CD4-positive, alpha-beta memory T cell (primary cell): ENCODE measurements around the gene OMD. TPM values are rescaled to one million over a fixed set of nuclear protein-coding genes. Genes with fewer than 3 reads are reported as not detected.

Experiments
- CTCF ChIA-PET: fragments of 350-600 bp; sonication (Branson Sonifier 250); formaldehyde crosslinking; loops from one replicate; lab custom pipeline; 2021; ENCODE audit warnings: inconsistent platforms; ENCODE audit not compliant: partially characterized antibody; lab: Charles Lee
- POLR2A ChIA-PET: fragments of 350-600 bp; sonication (Branson Sonifier 250); formaldehyde crosslinking; loops from one replicate; lab custom pipeline; 2021; ENCODE audit not compliant: partially characterized antibody; lab: Charles Lee
- DNase-seq, 5 donors: peaks; one replicate each; pipeline versions ENCODE4 v3.0.0 to v3.0.0-alpha.2; 2020 to 2022; ENCODE audit warnings: mixed read lengths in 1 of 5
- H3K27ac ChIP-seq: one replicate; pipeline ENCODE4 v1.7.0; 2013; ENCODE audit warnings: low read depth, low read length
- H3K27me3 ChIP-seq: 2 replicates; pipeline ENCODE4 v1.7.0; 2013; ENCODE audit warnings: mild to moderate bottlenecking, low read length, moderate library complexity; ENCODE audit not compliant: insufficient read depth
- H3K36me3 ChIP-seq: 2 replicates; pipeline ENCODE4 v1.7.0; 2013; ENCODE audit warnings: mild to moderate bottlenecking, low read length, moderate library complexity; ENCODE audit not compliant: insufficient read depth
- H3K4me1 ChIP-seq: 2 replicates; pipeline ENCODE4 v1.7.0; 2013; ENCODE audit warnings: mild to moderate bottlenecking, low read length, moderate library complexity; ENCODE audit not compliant: insufficient read depth
- H3K4me3 ChIP-seq, 2 donors: one replicate each; pipeline ENCODE4 v1.7.0; 2013; ENCODE audit warnings: low read length in 2 of 2, mild to moderate bottlenecking in 1 of 2
- H3K9me3 ChIP-seq, 2 donors: one replicate each; pipeline ENCODE4 v1.7.0; 2013; ENCODE audit warnings: low read length in 2 of 2, control low read depth in 1 of 2; ENCODE audit not compliant: control insufficient read depth in 1 of 2
- H3K27ac Mint-ChIP-seq, 7 donors: one replicate each; pipeline ENCODE4 v1.8.0; 2020 to 2021; ENCODE audit warnings: mixed read lengths in 7 of 7, mild to moderate bottlenecking in 6 of 7, inconsistent platforms in 3 of 7, moderate library complexity in 3 of 7
- H3K27me3 Mint-ChIP-seq, 2 donors: one replicate each; pipeline ENCODE4 v1.8.0; 2020 to 2021; ENCODE audit warnings: mixed read lengths in 2 of 2
- H3K36me3 Mint-ChIP-seq, 2 donors: one replicate each; pipeline ENCODE4 v1.8.0; 2020 to 2021; ENCODE audit warnings: mixed read lengths in 2 of 2, inconsistent platforms in 1 of 2, mild to moderate bottlenecking in 1 of 2
- H3K4me1 Mint-ChIP-seq, 4 donors: one replicate each; pipeline ENCODE4 v1.8.0; 2020 to 2021; ENCODE audit warnings: mixed read lengths in 4 of 4, mild to moderate bottlenecking in 1 of 4
- H3K4me3 Mint-ChIP-seq, 8 donors: one replicate each; pipeline ENCODE4 v1.8.0; 2020 to 2021; ENCODE audit warnings: mixed read lengths in 8 of 8, mild to moderate bottlenecking in 7 of 8, moderate library complexity in 6 of 8, inconsistent platforms in 3 of 8
- H3K9me3 Mint-ChIP-seq, 8 donors: one replicate each; pipeline ENCODE4 v1.8.0; 2020 to 2021; ENCODE audit warnings: mixed read lengths in 8 of 8, mild to moderate bottlenecking in 5 of 8, inconsistent platforms in 3 of 8, moderate library complexity in 1 of 8
- intact Hi-C: fragments of 100-400 bp; cut with micrococcal nuclease; formaldehyde crosslinking; loops from one replicate; pipeline ENCODE4 v1.15.1; 2023
- polyA plus RNA-seq, 2 donors: library from polyadenylated mRNA; unstranded; fragments of 300-500 nt; fragmentation: Illumina TruSeq; gene quantifications; one replicate each; pipeline ENCODE4 v1.2.3, GENCODE V29; 2021
- total RNA-seq, 2 experiments: library from RNA; stranded (reverse); gene quantifications; one replicate each; pipeline ENCODE4 v1.2.3, GENCODE V29; 2021

The OMD gene
- total and polyA plus RNA-seq, 4 experiments from 2014 or later = 0.07 to 0.09 TPM; not detected in 2

DNA sequence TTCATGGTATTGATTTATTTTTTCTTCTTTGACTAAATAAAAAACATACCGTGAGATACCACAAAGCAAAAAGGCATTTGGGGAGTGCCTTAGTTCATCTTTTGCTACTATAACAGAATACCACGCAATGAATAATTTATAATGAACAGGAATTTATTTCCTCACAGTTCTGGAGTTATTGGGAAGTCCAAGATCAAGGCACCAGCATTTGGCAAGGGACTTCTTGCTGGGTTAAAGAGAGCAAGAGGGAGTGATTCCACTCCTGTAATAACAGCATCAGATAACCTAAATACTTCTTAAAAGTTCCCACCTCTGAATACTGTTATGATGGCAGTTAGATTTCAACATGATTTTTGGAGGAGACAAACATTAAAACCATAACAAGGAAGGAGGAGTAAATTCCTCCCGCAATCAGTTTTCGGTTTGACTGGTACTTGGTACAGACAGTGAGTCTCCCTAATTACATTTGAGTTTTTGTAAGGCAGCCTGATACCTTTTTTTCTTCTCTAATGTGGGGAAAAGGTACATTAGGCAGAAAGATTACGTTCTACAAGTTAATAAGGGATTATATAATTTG is 8.8 kb upstream of the OMD start:
- Mint-ChIP-seq H3K27ac (no peak overlapping the region), H3K4me1 (peaks cover 0 to 1% (median 0%) of the 10 kb centered on the region in 4 donors), H3K27me3 (no peaks in the 10 kb centered on the region), H3K36me3 (no peaks in the 10 kb centered on the region), H3K9me3 (no peaks in the 10 kb centered on the region), H3K4me3 (no peak overlapping the region)
- H3K36me3 ChIP-seq = no peaks in the 10 kb centered on the region
- intact Hi-C loops = no loop called here
- H3K27me3 ChIP-seq = no peaks in the 10 kb centered on the region
- no peak overlapping the region for H3K4me3 ChIP-seq
- ChIA-PET CTCF (no interaction called here), POLR2A (no interaction called here)
- DNase-seq = no peak
- no peaks in the 10 kb centered on the region for H3K9me3 ChIP-seq
- no peaks in the 10 kb centered on the region for H3K4me1 ChIP-seq
- no peak overlapping the region for H3K27ac ChIP-seq

GRCh38 chr9:92432350-92432749 is 8.1 kb upstream of the OMD start:
- no peaks in the 10 kb centered on the region for H3K27me3 Mint-ChIP-seq
- H3K36me3 Mint-ChIP-seq = no peaks in the 10 kb centered on the region
- CTCF ChIA-PET = no interaction called here
- no peak overlapping the region for H3K27ac Mint-ChIP-seq
- H3K27me3 ChIP-seq = no peaks in the 10 kb centered on the region
- no peak overlapping the region for H3K4me3 Mint-ChIP-seq
- DNase-seq = no peak
- no peaks in the 10 kb centered on the region for H3K36me3 ChIP-seq
- no peaks in the 10 kb centered on the region for H3K9me3 ChIP-seq
- H3K9me3 Mint-ChIP-seq = no peaks in the 10 kb centered on the region
- H3K4me3 ChIP-seq = no peak overlapping the region
- peaks cover 0 to 1% (median 0%) of the 10 kb centered on the region in 4 donors for H3K4me1 Mint-ChIP-seq
- H3K4me1 ChIP-seq = no peaks in the 10 kb centered on the region
- intact Hi-C loops = no loop called here
- POLR2A ChIA-PET = no interaction called here
- H3K27ac ChIP-seq = no peak overlapping the region

- peaks cover 0 to 1% (median 0%) of the 10 kb centered on the region in 4 donors for H3K4me1 Mint-ChIP-seq
- H3K9me3 Mint-ChIP-seq = no peaks in the 10 kb centered on the region
- intact Hi-C loops = no loop called here
- no peak overlapping the region for H3K4me3 Mint-ChIP-seq
- ChIA-PET CTCF (no interaction called here), POLR2A (no interaction called here)
- no peaks in the 10 kb centered on the region for H3K27me3 ChIP-seq
- H3K4me1 ChIP-seq = no peaks in the 10 kb centered on the region
- no peak overlapping the region for H3K27ac ChIP-seq
- no peak overlapping the region for H3K4me3 ChIP-seq
- no peaks in the 10 kb centered on the region for H3K36me3 Mint-ChIP-seq
- no peaks in the 10 kb centered on the region for H3K27me3 Mint-ChIP-seq
- no peaks in the 10 kb centered on the region for H3K9me3 ChIP-seq
- DNase-seq = no peak
- no peak overlapping the region for H3K27ac Mint-ChIP-seq
- no peaks in the 10 kb centered on the region for H3K36me3 ChIP-seq
These were observed 5.6 kb upstream of the OMD start for GRCh38 chr9:92429836-92430235.

GRCh38 chr9:92426501-92427145 is 2.4 kb upstream of the OMD start:
- Histone ChIP-seq H3K4me3 (no peak overlapping the region), H3K27ac (no peak overlapping the region), H3K36me3 (no peaks in the 10 kb centered on the region), H3K27me3 (no peaks in the 10 kb centered on the region), H3K4me1 (no peaks in the 10 kb centered on the region), H3K9me3 (no peaks in the 10 kb centered on the region)
- Mint-ChIP-seq H3K9me3 (no peaks in the 10 kb centered on the region), H3K27ac (no peak overlapping the region), H3K27me3 (no peaks in the 10 kb centered on the region), H3K4me1 (no peaks in the 10 kb centered on the region), H3K4me3 (no peak overlapping the region), H3K36me3 (no peaks in the 10 kb centered on the region)
- ChIA-PET CTCF (no interaction called here), POLR2A (no interaction called here)
- intact Hi-C loops = no loop called here
- no peak for DNase-seq

- intact Hi-C loops = no loop called here
- DNase-seq = no peak
- Mint-ChIP-seq H3K36me3 (peaks cover 0 to 1% of the 10 kb centered on the region in 2 donors), H3K4me3 (no peak overlapping the region), H3K27ac (no peak overlapping the region), H3K9me3 (no peaks in the 10 kb centered on the region), H3K27me3 (no peaks in the 10 kb centered on the region), H3K4me1 (no peaks in the 10 kb centered on the region)
- H3K27ac ChIP-seq = no peak overlapping the region
- H3K36me3 ChIP-seq = no peaks in the 10 kb centered on the region
- ChIA-PET CTCF (no interaction called here), POLR2A (no interaction called here)
- no peaks in the 10 kb centered on the region for H3K27me3 ChIP-seq
- no peaks in the 10 kb centered on the region for H3K4me1 ChIP-seq
- H3K9me3 ChIP-seq = no peaks in the 10 kb centered on the region
- H3K4me3 ChIP-seq = no peak overlapping the region
These were observed 1.2 kb upstream of the OMD start for GRCh38 chr9:92425474-92425873.

DNA sequence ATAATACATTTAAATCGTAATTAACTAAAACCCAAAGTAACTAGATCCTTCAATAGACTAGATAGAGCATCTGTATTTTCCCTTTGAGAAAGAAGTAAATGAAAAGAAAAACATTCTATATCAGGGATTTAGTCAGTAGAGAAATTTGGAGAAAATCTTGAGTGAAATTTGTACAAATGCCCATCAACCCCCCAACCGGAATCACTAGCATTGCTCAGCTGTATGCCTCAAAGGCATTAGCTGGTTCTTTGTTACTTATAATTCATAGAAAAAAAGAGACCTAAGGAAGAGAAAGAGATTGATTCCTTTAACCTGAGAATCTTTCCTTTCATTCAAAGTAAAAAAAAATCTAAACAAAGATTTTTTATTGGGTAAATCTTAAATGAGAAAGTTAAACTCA is 659 bp downstream of the OMD start:
- CTCF ChIA-PET = no interaction called here
- no peaks in the 10 kb centered on the region for H3K27me3 ChIP-seq

GRCh38 chr9:92422611-92423338 is 1.5 kb downstream of the OMD start:
- Histone ChIP-seq H3K27ac (no peak overlapping the region), H3K36me3 (no peaks in the 10 kb centered on the region), H3K9me3 (no peaks in the 10 kb centered on the region), H3K27me3 (no peaks in the 10 kb centered on the region), H3K4me1 (no peaks in the 10 kb centered on the region), H3K4me3 (no peak overlapping the region)
- ChIA-PET POLR2A (no interaction called here), CTCF (no interaction called here)
- no peak overlapping the region for H3K4me3 Mint-ChIP-seq
- H3K36me3 Mint-ChIP-seq = peaks cover 0 to 5% of the 10 kb centered on the region in 2 donors
- no peaks in the 10 kb centered on the region for H3K9me3 Mint-ChIP-seq
- peaks cover 0 to 1% (median 0%) of the 10 kb centered on the region in 4 donors for H3K4me1 Mint-ChIP-seq
- no peak for DNase-seq
- H3K27me3 Mint-ChIP-seq = no peaks in the 10 kb centered on the region
- intact Hi-C loops = no loop called here
- H3K27ac Mint-ChIP-seq = no peak overlapping the region

More for the DNA sequence above, 659 bp downstream of the OMD start:
- no peak overlapping the region for H3K4me3 Mint-ChIP-seq
- no peak overlapping the region for H3K27ac Mint-ChIP-seq
- DNase-seq = no peak
- H3K9me3 ChIP-seq = no peaks in the 10 kb centered on the region
- no peaks in the 10 kb centered on the region for H3K27me3 Mint-ChIP-seq
- intact Hi-C loops = no loop called here
- H3K9me3 Mint-ChIP-seq = no peaks in the 10 kb centered on the region
- no peaks in the 10 kb centered on the region for H3K4me1 ChIP-seq
- H3K27ac ChIP-seq = no peak overlapping the region
- no peaks in the 10 kb centered on the region for H3K4me1 Mint-ChIP-seq
- H3K4me3 ChIP-seq = no peak overlapping the region
- POLR2A ChIA-PET = no interaction called here
- H3K36me3 ChIP-seq = no peaks in the 10 kb centered on the region
- peaks cover 0 to 5% of the 10 kb centered on the region in 2 donors for H3K36me3 Mint-ChIP-seq
